ENCODE data around the gene LHFPL3.

DNA sequence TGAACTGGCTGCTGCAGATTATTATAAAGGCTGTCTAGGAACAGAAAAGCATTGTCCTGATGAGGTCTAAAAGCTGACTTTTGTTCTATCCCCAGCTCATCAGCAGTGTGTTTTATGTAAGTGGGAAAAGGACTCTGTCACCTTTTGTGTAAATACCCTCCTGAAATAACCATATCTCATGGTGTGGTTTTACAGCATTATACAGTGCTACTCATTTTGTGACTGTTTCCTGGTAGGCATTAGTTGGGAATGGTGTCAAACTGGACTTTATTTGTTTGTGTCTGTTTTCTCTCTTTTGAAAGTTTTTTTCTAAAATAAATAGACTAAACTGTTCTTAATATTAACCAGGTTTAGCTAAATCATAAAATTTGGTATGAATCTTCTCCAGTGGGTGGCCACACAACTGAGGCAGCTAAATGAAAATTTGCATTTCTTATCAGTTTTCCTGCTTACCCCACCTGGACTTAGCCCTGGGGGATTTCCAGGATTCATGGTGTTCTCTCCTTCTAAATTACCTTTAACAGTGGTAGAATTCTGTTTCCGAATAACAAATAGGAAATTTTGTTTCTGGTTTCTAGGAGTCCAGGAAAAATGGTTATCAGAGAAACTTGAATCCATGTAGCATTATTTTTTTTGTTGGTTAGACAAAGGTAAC, 140.9 kb downstream of the LHFPL3 start:
- TF ChIP-seq, protein P1, sequence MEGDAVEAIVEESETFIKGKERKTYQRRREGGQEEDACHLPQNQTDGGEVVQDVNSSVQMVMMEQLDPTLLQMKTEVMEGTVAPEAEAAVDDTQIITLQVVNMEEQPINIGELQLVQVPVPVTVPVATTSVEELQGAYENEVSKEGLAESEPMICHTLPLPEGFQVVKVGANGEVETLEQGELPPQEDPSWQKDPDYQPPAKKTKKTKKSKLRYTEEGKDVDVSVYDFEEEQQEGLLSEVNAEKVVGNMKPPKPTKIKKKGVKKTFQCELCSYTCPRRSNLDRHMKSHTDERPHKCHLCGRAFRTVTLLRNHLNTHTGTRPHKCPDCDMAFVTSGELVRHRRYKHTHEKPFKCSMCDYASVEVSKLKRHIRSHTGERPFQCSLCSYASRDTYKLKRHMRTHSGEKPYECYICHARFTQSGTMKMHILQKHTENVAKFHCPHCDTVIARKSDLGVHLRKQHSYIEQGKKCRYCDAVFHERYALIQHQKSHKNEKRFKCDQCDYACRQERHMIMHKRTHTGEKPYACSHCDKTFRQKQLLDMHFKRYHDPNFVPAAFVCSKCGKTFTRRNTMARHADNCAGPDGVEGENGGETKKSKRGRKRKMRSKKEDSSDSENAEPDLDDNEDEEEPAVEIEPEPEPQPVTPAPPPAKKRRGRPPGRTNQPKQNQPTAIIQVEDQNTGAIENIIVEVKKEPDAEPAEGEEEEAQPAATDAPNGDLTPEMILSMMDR (IDR thresholded peaks at IDR 0.05) = no peak
- TF ChIP-seq POLR2A (IDR thresholded peaks at IDR 0.05) = no peak

All from Peyer's patch (tissue), 4 donors.